SK-N-SH treated with all-trans-retinoic acid at 6 μM for 48 hours (cell line): ENCODE measurements around the gene ZCCHC24.

Source experiments
- RARB ChIP-seq: fragments of 250-450 bp; sonication (Bioruptor Pico); IDR thresholded peaks from 2 replicates; pipeline ENCODE4 v1.8.0; 2021; ENCODE audit warnings: mild to moderate bottlenecking, moderate library complexity
- SNAI2 ChIP-seq: fragments of 250-450 bp; sonication (Bioruptor Pico); IDR thresholded peaks from 2 replicates; pipeline ENCODE4 v1.5.0; 2020; ENCODE audit warnings: mild to moderate bottlenecking, moderate library complexity
- ZFP3 ChIP-seq: fragments of 250-450 bp; sonication (Bioruptor Pico); IDR thresholded peaks from 2 replicates; pipeline ENCODE4 v1.5.0; 2020; ENCODE audit warnings: mild to moderate bottlenecking, moderate library complexity
- ZFP30 ChIP-seq: fragments of 450-650 bp; formaldehyde crosslinking; IDR thresholded peaks from 2 replicates; pipeline ENCODE4 v1.5.0; 2022; ENCODE audit warnings: mild to moderate bottlenecking, moderate library complexity
- ZNF565 ChIP-seq: fragments of 450-650 bp; formaldehyde crosslinking; conservative IDR thresholded peaks from 2 replicates; pipeline ENCODE4 v1.5.0; 2020; ENCODE audit warnings: low read depth, mild to moderate bottlenecking, moderate library complexity
- ZNF8 ChIP-seq: fragments of 450-650 bp; formaldehyde crosslinking; IDR thresholded peaks from 2 replicates; pipeline ENCODE4 v1.5.0; 2020; ENCODE audit warnings: mild to moderate bottlenecking, moderate library complexity
- TF ChIP-seq, protein P1 (sequence below): fragments of 250-450 bp; sonication (Bioruptor Pico); IDR thresholded peaks from 2 replicates; pipeline ENCODE4 v1.8.0; 2020; ENCODE audit warnings: mild to moderate bottlenecking, moderate library complexity, borderline replicate concordance
- TF ChIP-seq, protein P2 (sequence below): fragments of 250-450 bp; sonication (Bioruptor Pico); IDR thresholded peaks from 2 replicates; pipeline ENCODE4 v1.5.1; 2020; ENCODE audit warnings: low read depth, mild to moderate bottlenecking, moderate library complexity

DNA sequence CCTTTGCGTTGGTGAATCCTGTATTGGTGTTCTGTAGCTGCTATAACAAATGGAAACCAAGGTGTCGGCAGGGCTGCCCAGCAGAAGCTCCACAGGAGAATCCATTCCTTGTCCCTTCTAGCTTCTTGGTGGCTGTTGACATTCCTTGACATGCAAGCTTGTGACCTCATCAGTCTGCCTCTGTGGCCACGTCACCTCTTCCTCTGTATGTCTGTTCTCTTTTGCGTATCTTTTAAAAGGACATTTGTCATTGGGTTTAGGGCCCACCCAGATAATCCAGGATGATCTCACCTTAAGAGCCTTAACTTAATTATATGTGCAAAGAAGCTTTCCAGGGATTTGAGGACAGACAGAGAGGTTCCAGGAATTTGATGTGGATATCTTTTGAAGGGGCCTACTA is 15.3 kb upstream of the ZCCHC24 start:
- TF ChIP-seq, protein P1, sequence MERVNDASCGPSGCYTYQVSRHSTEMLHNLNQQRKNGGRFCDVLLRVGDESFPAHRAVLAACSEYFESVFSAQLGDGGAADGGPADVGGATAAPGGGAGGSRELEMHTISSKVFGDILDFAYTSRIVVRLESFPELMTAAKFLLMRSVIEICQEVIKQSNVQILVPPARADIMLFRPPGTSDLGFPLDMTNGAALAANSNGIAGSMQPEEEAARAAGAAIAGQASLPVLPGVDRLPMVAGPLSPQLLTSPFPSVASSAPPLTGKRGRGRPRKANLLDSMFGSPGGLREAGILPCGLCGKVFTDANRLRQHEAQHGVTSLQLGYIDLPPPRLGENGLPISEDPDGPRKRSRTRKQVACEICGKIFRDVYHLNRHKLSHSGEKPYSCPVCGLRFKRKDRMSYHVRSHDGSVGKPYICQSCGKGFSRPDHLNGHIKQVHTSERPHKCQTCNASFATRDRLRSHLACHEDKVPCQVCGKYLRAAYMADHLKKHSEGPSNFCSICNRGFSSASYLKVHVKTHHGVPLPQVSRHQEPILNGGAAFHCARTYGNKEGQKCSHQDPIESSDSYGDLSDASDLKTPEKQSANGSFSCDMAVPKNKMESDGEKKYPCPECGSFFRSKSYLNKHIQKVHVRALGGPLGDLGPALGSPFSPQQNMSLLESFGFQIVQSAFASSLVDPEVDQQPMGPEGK (CRISPR knock-in tag), result no peak
- TF ChIP-seq, protein P2, sequence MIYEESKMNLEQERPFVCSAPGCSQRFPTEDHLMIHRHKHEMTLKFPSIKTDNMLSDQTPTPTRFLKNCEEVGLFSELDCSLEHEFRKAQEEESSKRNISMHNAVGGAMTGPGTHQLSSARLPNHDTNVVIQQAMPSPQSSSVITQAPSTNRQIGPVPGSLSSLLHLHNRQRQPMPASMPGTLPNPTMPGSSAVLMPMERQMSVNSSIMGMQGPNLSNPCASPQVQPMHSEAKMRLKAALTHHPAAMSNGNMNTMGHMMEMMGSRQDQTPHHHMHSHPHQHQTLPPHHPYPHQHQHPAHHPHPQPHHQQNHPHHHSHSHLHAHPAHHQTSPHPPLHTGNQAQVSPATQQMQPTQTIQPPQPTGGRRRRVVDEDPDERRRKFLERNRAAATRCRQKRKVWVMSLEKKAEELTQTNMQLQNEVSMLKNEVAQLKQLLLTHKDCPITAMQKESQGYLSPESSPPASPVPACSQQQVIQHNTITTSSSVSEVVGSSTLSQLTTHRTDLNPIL (CRISPR knock-in tag), result no peak
- no peak for TF ChIP-seq ZFP3
- no peak for TF ChIP-seq ZFP30 (CRISPR knock-in tag)
- no peak for TF ChIP-seq RARB
- no peak for TF ChIP-seq SNAI2 (CRISPR knock-in tag)
- TF ChIP-seq ZNF565 (CRISPR knock-in tag), result no peak
- no peak for TF ChIP-seq ZNF8 (CRISPR knock-in tag)
